T-helper 1 cell treated with Interleukin-12 subunit alpha and Interleukin-12 subunit beta and Interleukin-4 antibody, amounts not matched to agents 30 μg/mL and 1 μg/mL, for 36 hours (primary cell): ENCODE measurements around the gene SEZ6L2.
"Not testable (repeated sequence)": the region's sequence is repeated elsewhere in the genome, so short reads cannot be mapped to it uniquely, and the experiment has no call there.

Experiments
- H3K27ac Mint-ChIP-seq: one replicate; pipeline ENCODE4 v1.8.0; 2021; ENCODE audit warnings: mild to moderate bottlenecking, mixed read lengths
- H3K27me3 Mint-ChIP-seq: one replicate; pipeline ENCODE4 v1.8.0; 2021; ENCODE audit warnings: low read depth, mixed read lengths
- H3K36me3 Mint-ChIP-seq: one replicate; pipeline ENCODE4 v1.8.0; 2021; ENCODE audit warnings: low read depth, mixed read lengths
- H3K4me1 Mint-ChIP-seq: one replicate; pipeline ENCODE4 v1.8.0; 2021; ENCODE audit warnings: low read depth, mixed read lengths
- H3K4me3 Mint-ChIP-seq: one replicate; pipeline ENCODE4 v1.8.0; 2021; ENCODE audit warnings: mild to moderate bottlenecking, moderate library complexity, mixed read lengths
- H3K9me3 Mint-ChIP-seq: one replicate; pipeline ENCODE4 v1.8.0; 2021; ENCODE audit warnings: mixed read lengths

Gene SEZ6L2

DNA sequence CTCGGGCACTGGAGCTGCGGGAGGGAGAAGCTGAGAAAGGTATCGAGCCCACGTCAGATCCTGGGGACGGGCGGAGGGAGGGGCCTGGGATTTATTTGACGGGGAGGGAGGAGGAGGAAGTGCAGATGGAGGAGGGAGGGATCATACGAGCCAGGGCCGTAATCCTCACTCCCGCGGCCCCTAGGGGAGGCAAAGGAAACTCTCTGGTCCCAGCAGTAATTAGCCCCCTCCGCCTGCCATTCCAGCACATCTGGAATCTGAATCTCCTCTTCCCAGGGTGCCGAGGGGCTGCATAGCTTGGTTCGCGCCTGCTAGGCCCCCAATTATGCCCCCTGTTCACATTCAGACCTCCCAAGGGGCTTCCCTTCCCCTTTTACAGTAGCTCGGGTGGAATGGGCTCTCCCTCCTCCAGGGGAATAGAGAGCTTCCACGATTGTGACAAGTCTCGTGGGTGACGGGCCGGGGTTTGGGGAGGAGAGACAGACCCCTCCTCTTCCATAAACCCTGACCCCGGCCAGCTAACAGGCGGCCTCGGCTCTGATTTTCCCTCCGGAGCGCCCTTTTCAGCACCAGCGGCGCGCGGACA is at the start of gene SEZ6L2:
Gene SEZ6L2 (minus strand): TSS at position 35 of the 586 bp plus-strand sequence. CDS start 531 bp downstream, outside the sequence.
- Mint-ChIP-seq H3K36me3 (no peaks in the 10 kb centered on the region), H3K4me1 (peaks cover 13% of the 10 kb centered on the region), H3K9me3 (no peaks in the 10 kb centered on the region), H3K27me3 (peaks cover 32% of the 10 kb centered on the region), H3K4me3 (peak within 1 kb of the TSS; percentile 73), H3K27ac (no peak within 1 kb of the TSS)

DNA sequence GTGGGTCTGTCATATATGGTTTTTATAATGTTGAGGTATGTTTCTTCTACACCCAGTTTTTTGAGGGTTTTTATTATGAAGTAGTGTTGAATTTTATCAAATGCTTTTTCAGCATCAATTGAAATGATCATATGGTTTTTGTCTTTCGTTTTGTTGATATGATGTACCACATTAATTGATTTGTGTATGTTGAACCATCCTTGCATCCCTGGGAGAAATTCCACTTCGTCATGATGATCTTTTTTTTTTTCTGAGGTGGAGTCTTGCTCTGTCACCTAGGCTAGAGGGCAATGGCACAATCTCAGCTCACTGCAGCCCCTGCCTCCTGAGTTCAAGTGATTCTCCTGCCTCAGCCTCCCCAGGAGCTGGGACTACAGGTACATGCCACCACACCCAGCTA is 48.5 kb upstream of the SEZ6L2 start:
- Mint-ChIP-seq H3K4me3 (no peak overlapping the region), H3K4me1 (no peaks in the 10 kb centered on the region), H3K36me3 (no peaks in the 10 kb centered on the region), H3K27me3 (peaks cover 6% of the 10 kb centered on the region), H3K9me3 (peaks cover 10% of the 10 kb centered on the region), H3K27ac (no peak overlapping the region)

- Mint-ChIP-seq H3K27ac (no peak overlapping the region), H3K4me3 (no peak overlapping the region)
These were observed 44.8 kb upstream of the SEZ6L2 start for GRCh38 chr16:29943846-29944799.

GRCh38 chr16:29940656-29941055 is 41.3 kb upstream of the SEZ6L2 start:
- Mint-ChIP-seq H3K27me3 (peaks cover 25% of the 10 kb centered on the region), H3K4me3 (no peak overlapping the region), H3K4me1 (peaks cover 1% of the 10 kb centered on the region), H3K9me3 (no peaks in the 10 kb centered on the region), H3K27ac (no peak overlapping the region), H3K36me3 (no peaks in the 10 kb centered on the region)

More at GRCh38 chr16:29943846-29944799, 44.8 kb upstream of the SEZ6L2 start:
- H3K36me3 Mint-ChIP-seq: no peaks in the 10 kb centered on the region
- H3K9me3 Mint-ChIP-seq: no peaks in the 10 kb centered on the region
- H3K27me3 Mint-ChIP-seq: peaks cover 12% of the 10 kb centered on the region
- H3K4me1 Mint-ChIP-seq: peaks cover 1% of the 10 kb centered on the region

GRCh38 chr16:29931750-29932149 is 32.4 kb upstream of the SEZ6L2 start:
- peaks cover 32% of the 10 kb centered on the region for H3K27me3 Mint-ChIP-seq
- not testable (repeated sequence) for H3K4me1 Mint-ChIP-seq, H3K36me3 Mint-ChIP-seq, H3K27ac Mint-ChIP-seq, H3K9me3 Mint-ChIP-seq, H3K4me3 Mint-ChIP-seq

DNA sequence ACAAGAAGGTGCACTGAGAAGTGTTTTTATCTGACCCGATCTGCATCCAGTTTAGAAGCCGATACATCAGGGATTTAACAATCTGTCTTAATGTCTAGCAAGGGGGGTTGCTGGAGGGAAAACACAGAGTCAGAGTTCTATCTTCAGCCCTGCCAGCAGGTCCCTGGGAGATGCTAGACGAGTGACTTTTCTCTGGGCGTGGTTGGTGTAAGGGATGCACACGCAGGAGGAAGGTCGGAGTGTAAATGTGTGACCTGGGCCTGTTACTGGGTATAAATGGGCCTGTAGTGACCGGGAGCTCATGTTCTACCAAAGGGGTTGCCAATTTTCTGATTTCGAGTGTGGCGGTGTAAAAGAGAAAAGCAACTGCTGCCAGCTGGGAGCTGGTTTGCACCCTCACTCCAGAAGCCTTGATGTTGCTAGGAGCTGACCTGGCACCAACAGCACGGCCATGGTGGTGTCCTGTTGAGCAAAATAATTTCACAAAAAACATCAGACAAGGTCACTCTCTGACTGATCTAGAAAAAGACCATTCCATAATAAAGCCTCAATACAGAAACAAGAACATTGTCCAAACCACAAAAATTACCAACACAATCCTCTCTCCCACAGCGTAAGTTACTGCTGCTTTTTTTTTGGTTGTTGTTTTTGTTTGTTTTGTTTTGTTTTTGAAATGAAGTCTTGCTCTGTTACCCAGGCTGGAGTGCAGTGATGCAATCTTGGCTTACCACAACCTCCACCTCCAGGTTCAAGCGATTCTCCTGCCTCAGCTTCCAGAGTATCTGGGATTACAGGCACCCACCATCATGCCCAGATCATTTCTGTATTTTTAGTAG is 27.9 kb upstream of the SEZ6L2 start:
- Mint-ChIP-seq H3K9me3 (no peaks in the 10 kb centered on the region), H3K36me3 (peaks cover 4% of the 10 kb centered on the region), H3K4me1 (peaks cover 32% of the 10 kb centered on the region), H3K27ac (no peak overlapping the region), H3K4me3 (peak overlapping the region; percentile 91), H3K27me3 (peaks cover 6% of the 10 kb centered on the region)

- Mint-ChIP-seq H3K36me3 (peaks cover 4% of the 10 kb centered on the region), H3K4me1 (peaks cover 32% of the 10 kb centered on the region), H3K9me3 (no peaks in the 10 kb centered on the region), H3K27ac (peak overlapping the region; percentile 93), H3K27me3 (peaks cover 6% of the 10 kb centered on the region), H3K4me3 (peak overlapping the region; percentile 91)
These were observed 27.3 kb upstream of the SEZ6L2 start for GRCh38 chr16:29926711-29927052.

DNA sequence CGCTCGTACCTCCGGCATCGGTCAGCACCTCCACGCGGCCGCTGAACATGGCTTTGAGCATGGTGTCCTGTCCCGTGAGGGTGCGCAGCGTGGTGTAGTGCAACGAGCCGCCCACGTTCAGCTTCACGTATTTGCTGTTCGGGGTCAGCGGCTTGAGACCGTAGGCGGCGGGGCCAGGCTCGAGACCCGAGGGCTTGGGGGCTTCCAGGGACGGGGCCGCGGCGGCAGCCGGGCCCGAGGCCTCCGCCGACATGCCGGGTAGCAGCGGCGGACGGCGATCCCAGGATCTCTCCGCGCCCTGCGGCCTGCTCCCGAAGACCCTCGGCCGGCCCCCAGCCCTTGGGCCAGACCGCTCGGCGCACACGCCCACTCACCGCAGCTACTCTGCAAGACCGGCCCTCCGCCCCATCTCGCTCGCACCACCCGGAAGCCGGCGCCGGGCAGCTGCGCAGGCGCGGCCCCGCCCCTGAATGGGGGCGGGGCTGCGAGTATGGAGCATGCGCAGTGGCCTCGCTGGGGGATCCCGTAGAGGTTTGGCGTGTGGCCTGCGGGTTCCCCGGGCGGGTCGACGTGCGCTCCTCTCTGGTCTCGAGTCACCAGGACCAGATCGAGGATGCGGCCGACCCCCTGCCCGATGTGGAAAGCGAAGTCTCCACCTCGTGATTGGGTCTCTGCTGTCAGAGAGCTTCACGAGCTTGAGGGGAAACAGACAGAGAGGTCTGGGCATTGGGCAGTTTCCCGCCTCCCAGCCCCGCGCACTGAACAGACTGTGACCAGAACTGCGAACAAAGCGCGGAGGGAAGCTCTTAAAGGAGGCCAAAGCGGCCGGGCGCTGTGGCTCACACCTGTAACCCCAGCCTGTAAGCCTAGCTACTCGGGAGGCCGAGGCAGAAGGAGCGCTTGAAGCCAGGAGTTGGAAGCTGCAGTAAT is 26.7 kb upstream of the SEZ6L2 start, which contains the start of gene KCTD13:
Gene KCTD13 (minus strand): TSS at position 446 of the 930 bp plus-strand sequence. CDS start 193 bp downstream, at position 253.
- Mint-ChIP-seq H3K9me3 (no peaks in the 10 kb centered on the region), H3K4me1 (peaks cover 33% of the 10 kb centered on the region), H3K36me3 (peaks cover 8% of the 10 kb centered on the region)

GRCh38 chr16:29925105-29925756 is 25.9 kb upstream of the SEZ6L2 start:
- H3K9me3 Mint-ChIP-seq: no peaks in the 10 kb centered on the region
- H3K36me3 Mint-ChIP-seq: peaks cover 16% of the 10 kb centered on the region
- H3K4me1 Mint-ChIP-seq: peaks cover 39% of the 10 kb centered on the region
- peak overlapping the region; percentile 94 for H3K4me3 Mint-ChIP-seq
- peak overlapping the region; percentile 78 for H3K27ac Mint-ChIP-seq
- no peaks in the 10 kb centered on the region for H3K27me3 Mint-ChIP-seq

More for the DNA sequence above, 26.7 kb upstream of the SEZ6L2 start, which contains the start of gene KCTD13:
- H3K4me3 Mint-ChIP-seq: peak within 1 kb of the TSS; percentile 94
- H3K27me3 Mint-ChIP-seq: peaks cover 6% of the 10 kb centered on the region
- H3K27ac Mint-ChIP-seq: peak within 1 kb of the TSS; percentile 93

GRCh38 chr16:29922986-29923501 is 23.7 kb upstream of the SEZ6L2 start:
- Mint-ChIP-seq H3K36me3 (peaks cover 17% of the 10 kb centered on the region), H3K9me3 (no peaks in the 10 kb centered on the region), H3K4me1 (peaks cover 39% of the 10 kb centered on the region), H3K4me3 (no peak overlapping the region), H3K27ac (no peak overlapping the region), H3K27me3 (no peaks in the 10 kb centered on the region)

DNA sequence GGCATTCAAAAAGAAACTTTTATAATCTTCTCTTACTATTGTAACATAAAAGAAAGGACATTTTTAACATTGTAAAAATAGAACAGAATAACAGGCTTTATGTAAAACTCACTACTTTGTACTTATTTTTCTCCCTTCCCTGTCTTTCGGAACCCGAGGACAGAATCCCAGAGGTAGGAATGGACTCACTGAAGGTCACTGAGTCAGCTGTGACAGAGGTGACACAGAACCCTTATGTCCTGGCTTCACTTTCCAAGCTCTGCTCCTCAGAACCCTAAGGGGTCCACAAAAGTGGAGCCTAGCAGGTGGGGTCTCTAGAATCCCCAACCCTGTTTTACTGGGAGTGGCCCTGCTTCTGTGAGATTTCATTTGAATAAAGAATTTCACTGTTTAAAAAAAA is 23.0 kb upstream of the SEZ6L2 start:
- Mint-ChIP-seq H3K4me1 (peaks cover 36% of the 10 kb centered on the region), H3K27me3 (no peaks in the 10 kb centered on the region), H3K36me3 (peaks cover 17% of the 10 kb centered on the region), H3K9me3 (no peaks in the 10 kb centered on the region), H3K27ac (no peak overlapping the region), H3K4me3 (no peak overlapping the region)

- Mint-ChIP-seq H3K9me3 (no peaks in the 10 kb centered on the region), H3K4me3 (no peak overlapping the region), H3K36me3 (peaks cover 25% of the 10 kb centered on the region), H3K27me3 (no peaks in the 10 kb centered on the region), H3K4me1 (peaks cover 23% of the 10 kb centered on the region), H3K27ac (no peak overlapping the region)
These were observed 21.7 kb upstream of the SEZ6L2 start for GRCh38 chr16:29921034-29921385.
